Endothelial cell of hepatic sinusoid (primary cell): ENCODE results near the gene STOX1.
"Not testable (repeated sequence)": the region's sequence is repeated elsewhere in the genome, so short reads cannot be mapped to it uniquely, and the experiment has no call there.

ENCODE experiments used
- in situ Hi-C: cut with HindIII; loops from 2 replicates; pipeline ENCODE4 v1.10.0; 2017; ENCODE audit warnings: low sequenced_read_pairs

Gene STOX1

GRCh38 chr10:68878496-68878895 is 51.2 kb downstream of the STOX1 start:
- in situ Hi-C loops = no loop called here

- in situ Hi-C loops = no loop called here
Measured at GRCh38 chr10:68879628-68880027, 52.3 kb downstream of the STOX1 start.

DNA sequence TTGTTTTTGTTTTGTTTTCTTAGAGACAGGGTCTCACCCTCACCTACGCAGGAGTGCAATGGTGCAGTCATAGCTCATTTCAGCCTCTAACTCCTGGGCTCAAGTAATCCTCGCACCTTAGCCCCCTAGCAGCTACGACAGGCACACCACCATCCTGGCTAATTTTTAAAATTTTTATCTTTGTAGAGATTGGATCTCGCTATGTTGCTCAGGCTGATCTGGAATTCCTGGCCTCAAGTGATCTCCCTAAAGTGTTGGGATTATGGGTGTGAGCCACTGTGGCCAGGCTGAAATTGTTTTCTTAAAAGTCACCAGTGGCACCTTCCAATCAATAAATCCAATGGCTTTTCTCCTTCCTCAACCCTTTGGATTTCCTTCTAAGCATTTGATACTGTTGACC is 52.9 kb downstream of the STOX1 start:
- in situ Hi-C loops = no loop called here

DNA sequence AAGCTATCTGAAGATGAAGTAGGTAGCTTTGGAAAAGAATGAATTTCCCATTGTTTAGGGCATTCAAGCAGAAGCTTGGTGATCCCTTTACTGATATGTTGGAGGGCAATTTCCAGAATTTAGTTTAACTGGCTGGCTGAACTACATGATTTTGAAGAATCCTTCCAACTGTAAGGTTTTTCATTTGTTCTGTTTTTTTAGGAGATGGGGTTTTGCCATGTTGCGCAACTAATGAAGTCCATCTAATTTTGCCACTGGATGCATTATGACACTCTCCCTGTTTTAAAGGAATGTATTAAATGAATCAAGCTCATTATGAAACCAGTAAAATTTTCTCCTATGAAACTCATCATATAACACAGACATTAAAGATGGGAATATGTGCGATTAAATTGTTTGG is 67.7 kb downstream of the STOX1 start:
- in situ Hi-C loops = no loop called here

DNA sequence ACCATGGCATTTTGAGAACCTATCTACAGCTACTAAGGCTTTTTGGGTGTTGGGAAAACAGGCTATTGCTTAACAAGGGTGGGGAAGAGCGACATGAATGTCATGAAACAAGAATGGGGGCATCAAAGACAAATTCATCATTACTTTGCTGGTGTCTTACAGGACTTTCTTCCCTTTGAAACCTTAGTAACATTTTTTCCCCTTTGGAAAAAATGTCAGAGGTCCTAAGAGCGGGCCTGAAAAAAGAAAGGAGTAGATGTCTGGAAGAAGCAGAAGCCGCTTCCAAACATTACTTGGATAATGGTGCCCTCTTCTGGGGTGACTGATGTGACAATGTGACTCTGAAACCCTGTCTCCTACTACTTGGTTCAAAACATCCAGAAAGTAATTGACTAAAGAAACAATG is 70.0 kb downstream of the STOX1 start:
- in situ Hi-C loops = no loop called here

DNA sequence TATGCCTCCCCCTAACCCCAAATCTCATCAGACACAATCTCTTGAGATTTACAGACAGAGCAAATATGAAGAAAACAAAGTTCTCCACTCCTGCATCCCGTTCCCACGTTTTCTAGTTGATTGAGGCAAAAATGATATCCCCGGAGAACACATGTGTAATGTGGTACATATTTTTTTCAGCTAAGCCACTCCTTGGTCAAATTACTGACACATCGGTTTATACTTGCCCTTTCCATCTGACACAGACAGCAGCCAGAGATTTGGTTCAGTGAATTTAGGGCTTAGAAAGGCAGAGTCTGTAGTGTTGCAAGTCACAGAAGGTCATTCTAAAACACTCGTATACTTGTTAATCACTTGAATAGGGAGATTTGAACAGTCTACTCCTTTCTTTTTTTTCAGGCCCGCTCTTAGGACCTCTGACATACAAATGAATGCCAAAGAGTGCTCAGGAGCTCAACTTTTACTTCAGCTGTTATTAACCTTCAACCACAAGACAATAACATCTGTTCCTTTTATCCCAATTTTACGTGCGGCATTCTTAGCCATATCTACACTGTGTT is 71.9 kb downstream of the STOX1 start:
- in situ Hi-C loops = no loop called here

- in situ Hi-C loops = no loop called here
Measured at GRCh38 chr10:68900427-68901104, 73.2 kb downstream of the STOX1 start.

DNA sequence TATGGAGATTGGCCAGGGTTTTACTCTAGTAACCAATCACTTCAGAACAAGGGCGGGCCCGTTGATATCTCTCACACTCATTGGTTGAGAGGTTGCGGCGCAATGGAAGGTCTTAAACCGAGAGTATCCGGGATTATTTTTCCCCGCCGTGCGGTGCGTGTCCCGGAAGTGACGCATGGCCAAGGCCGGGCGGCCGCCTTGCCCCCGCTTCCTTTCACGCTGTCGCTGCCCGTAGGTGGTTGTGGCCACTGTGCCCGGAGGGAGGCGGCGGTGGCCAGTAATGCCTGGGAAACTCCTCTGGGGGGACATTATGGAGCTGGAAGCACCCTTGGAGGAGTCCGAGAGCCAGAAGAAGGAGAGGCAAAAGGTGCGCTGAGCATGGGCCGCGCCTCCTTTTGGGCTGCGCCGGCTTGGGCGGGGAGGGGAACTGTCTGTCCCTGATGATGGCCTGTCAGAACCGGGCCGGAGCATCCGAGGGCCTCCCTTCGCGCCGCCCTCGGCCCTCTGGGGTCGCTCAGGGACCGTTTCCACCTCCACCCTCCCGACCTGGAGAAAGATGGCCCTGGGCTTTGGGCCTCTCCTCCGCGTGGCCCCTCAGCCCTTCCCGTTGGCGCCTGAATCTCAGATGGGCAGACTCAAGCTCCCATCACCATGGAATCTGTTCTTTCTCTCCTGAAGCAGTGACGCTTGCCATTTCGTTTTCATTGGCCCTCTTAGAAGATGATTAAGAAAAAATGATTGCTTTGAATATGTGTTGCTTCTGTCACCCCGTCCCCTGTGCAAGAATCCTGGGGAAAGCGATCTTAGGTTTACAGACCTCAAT is 74.0 kb downstream of the STOX1 start, which contains the start of gene DDX50:
TSS of gene DDX50 (plus strand) at position 211 of the 823 bp plus-strand sequence. CDS start at position 281, 70 bp downstream.
- in situ Hi-C loops = no loop called here

- in situ Hi-C loops = no loop called here
Measured at GRCh38 chr10:68902382-68902781, 75.1 kb downstream of the STOX1 start.

DNA sequence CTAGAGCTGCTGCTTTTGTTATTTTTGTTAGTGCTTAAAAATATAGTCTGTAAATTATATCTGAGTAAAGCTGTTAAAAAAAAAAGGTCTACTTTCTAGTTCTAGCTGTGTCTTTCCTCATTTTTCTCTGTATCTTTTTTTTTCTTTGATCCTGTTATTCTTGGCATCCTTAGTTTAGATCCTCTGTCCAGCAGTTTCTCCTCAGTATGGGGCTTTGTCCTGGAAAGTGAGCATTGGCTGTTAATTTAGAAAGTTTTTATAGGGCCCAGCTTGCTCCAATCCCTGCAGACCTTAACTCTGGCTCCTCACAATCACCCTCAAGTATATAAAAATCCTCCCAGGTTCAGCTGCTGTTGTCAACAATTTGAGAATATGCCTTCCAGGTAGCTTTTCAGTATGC is 97.3 kb downstream of the STOX1 start:
- in situ Hi-C loops = no loop called here

- in situ Hi-C loops = no loop called here
Measured at GRCh38 chr10:68925489-68925888, 98.2 kb downstream of the STOX1 start.

GRCh38 chr10:68929157-68929556 is 101.8 kb downstream of the STOX1 start:
- in situ Hi-C loops = not testable (repeated sequence)

- in situ Hi-C loops = not testable (repeated sequence)
Measured at GRCh38 chr10:68929888-68930287, 102.6 kb downstream of the STOX1 start.

GRCh38 chr10:68932860-68933259 is 105.5 kb downstream of the STOX1 start:
- in situ Hi-C loops = not testable (repeated sequence)

DNA sequence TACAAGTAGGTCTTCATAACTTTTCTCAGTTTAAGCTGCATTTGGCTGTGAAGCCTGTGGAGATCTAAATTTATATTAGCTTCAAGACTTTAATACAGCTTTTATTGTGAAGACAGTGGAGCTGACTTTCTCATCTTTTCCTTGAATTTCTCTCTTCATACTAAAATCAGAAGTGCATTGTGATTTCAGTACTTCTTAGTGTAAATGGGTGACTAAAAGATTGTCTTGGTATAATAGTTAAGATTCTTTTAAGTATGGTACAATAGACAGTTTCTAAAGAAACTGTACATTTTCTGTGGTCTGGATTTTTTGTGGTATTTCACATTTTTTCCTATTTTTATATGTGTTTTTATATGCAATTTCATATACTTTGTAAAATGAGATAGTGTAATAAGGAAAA is 107.7 kb downstream of the STOX1 start:
- in situ Hi-C loops = no loop called here

GRCh38 chr10:68938117-68938516 is 110.8 kb downstream of the STOX1 start:
- in situ Hi-C loops = no loop called here

GRCh38 chr10:68938884-68939283 is 111.6 kb downstream of the STOX1 start:
- in situ Hi-C loops = no loop called here

GRCh38 chr10:68940917-68941316 is 113.6 kb downstream of the STOX1 start:
- in situ Hi-C loops = not testable (repeated sequence)
